ENCODE results near the gene SRPK1. TPM values are rescaled to one million over a fixed set of nuclear protein-coding genes. Genes with fewer than 3 reads are reported as not detected.

SRPK1 gene
- total RNA-seq, 4 donors from 2014 or later = 38.2 to 104 (median 56.7) TPM

DNA sequence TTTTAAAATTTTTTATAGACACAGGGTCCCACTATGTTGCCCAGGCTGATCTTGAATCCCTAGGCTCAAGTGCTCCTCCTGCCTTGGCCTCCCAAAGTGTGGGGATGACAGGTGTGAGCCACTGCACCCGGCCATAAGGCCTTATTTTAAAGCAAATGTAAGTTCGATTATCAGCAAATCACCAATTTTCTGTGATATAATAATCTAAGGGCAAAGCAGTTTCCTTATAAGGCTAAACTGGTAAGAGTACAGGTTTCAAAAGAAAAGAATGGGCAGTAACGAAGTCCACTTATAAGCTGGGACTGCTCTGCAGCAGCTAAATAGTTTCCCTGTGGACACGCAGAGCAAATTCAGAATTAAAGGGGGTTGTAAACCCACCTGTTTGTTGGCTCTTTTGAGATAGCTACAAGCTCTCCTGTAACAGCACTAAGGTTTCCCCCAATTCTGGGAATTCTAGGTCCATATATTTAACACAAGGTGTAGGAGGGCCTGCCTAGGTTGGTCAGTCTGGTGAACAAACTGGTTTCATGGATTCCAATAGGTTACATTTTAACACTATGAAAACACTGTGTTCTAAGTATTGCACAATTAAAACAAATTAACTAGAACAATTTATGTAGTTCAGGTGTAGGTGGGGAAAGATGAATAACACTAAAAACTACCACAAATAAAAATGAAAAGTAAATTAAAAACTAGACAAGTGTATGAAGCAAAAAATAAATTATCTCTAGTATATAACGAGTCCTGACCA, 89.5 kb downstream of the SRPK1 start:
- Histone ChIP-seq H3K27me3 (no peaks in the 10 kb centered on the region), H3K4me3 (no peak overlapping the region), H3K27ac (no peak overlapping the region), H3K4me1 (no peaks in the 10 kb centered on the region), H3K9me3 (no peaks in the 10 kb centered on the region), H3K36me3 (peaks cover 0 to 18% of the 10 kb centered on the region in 2 donors)
- intact Hi-C loops (cut with DNase I; ENCODE audit: low total_unique reads) = no loop called here
- TF ChIP-seq, protein P1, sequence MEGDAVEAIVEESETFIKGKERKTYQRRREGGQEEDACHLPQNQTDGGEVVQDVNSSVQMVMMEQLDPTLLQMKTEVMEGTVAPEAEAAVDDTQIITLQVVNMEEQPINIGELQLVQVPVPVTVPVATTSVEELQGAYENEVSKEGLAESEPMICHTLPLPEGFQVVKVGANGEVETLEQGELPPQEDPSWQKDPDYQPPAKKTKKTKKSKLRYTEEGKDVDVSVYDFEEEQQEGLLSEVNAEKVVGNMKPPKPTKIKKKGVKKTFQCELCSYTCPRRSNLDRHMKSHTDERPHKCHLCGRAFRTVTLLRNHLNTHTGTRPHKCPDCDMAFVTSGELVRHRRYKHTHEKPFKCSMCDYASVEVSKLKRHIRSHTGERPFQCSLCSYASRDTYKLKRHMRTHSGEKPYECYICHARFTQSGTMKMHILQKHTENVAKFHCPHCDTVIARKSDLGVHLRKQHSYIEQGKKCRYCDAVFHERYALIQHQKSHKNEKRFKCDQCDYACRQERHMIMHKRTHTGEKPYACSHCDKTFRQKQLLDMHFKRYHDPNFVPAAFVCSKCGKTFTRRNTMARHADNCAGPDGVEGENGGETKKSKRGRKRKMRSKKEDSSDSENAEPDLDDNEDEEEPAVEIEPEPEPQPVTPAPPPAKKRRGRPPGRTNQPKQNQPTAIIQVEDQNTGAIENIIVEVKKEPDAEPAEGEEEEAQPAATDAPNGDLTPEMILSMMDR (IDR thresholded peaks at IDR 0.05 in 4 of 5, conservative IDR thresholded peaks at IDR 0.05 in 1 of 5) = no peak
- DNase-seq (no peak), ATAC-seq (no peak)
- in situ Hi-C loops (cut with MboI; ENCODE audit: low sequenced_read_pairs in 4 of 4) = no loop called here

DNA sequence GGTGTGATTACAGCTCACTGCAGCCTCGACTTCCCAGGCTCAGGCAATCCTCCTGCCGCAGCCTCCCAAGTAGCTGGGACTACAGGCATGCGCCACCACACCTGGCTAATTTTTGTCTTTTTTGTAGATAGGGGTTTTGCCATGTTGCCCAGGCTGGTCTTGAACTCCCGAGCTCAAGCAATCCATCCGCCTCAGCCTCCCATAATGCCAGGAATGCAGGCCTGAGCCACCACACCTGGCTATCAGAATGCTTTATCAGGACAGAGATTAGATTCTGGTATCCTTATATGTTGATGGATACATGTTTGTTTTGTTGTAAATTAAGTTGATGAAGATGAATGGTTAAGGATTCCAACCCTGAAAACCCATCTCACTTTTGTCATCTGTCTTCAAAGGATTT, 91.6 kb downstream of the SRPK1 start:
- ATAC-seq (no peak), DNase-seq (no peak)
- no peak overlapping the region for H3K27ac ChIP-seq
- in situ Hi-C loops (cut with MboI; ENCODE audit: low sequenced_read_pairs in 4 of 4) = no loop called here
- intact Hi-C loops (cut with DNase I; ENCODE audit: low total_unique reads) = no loop called here
- no peaks in the 10 kb centered on the region for H3K27me3 ChIP-seq
- H3K36me3 ChIP-seq = peaks cover 0 to 3% of the 10 kb centered on the region in 2 donors
- no peaks in the 10 kb centered on the region for H3K4me1 ChIP-seq
- TF ChIP-seq, protein P1 (IDR thresholded peaks at IDR 0.05 in 4 of 5, conservative IDR thresholded peaks at IDR 0.05 in 1 of 5) = no peak
- TF ChIP-seq POLR2A (IDR thresholded peaks at IDR 0.05) = no peak
- H3K9me3 ChIP-seq = no peaks in the 10 kb centered on the region
- no peak overlapping the region for H3K4me3 ChIP-seq

DNA sequence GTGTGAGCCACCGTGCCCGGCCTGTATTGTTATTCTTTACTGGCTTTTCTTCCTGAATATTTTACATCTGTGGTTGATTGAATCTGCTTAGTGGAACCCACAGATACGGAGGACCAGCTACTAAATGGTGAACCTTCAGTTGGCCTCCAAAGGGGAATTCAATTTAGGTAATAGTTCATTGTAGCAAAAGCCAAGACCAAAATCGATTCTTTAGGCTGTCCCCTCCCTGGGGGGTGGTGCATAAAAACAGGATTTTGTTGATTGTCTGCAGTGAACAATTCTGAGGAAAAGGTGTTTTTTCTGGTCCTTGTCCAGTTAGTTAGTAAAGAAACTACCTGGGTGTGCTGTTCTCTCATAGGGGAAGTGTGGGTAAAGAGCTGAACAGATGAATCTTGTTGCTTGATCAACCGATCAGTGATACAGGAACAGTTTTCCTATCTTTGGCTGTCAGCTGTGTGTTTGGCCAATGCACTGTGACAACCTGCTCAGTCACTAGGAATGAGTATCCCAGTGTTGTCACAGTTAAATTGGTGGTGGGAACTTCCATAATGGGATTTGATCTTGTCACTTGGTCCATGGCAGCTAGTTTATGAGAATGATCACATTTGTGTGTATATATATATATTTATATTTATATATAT, 96.2 kb downstream of the SRPK1 start:
- Histone ChIP-seq H3K4me3 (no peak overlapping the region), H3K36me3 (no peaks in the 10 kb centered on the region), H3K27ac (no peak overlapping the region), H3K9me3 (no peaks in the 10 kb centered on the region), H3K4me1 (no peaks in the 10 kb centered on the region), H3K27me3 (no peaks in the 10 kb centered on the region)
- no peak for TF ChIP-seq POLR2A (IDR thresholded peaks at IDR 0.05)
- TF ChIP-seq, protein P1 (IDR thresholded peaks at IDR 0.05 in 4 of 5, conservative IDR thresholded peaks at IDR 0.05 in 1 of 5) = no peak
- intact Hi-C loops (cut with DNase I; ENCODE audit: low total_unique reads) (no loop called here), in situ Hi-C loops (cut with MboI; ENCODE audit: low sequenced_read_pairs in 4 of 4) (no loop called here)
- no peak for DNase-seq
- no peak for ATAC-seq

DNA sequence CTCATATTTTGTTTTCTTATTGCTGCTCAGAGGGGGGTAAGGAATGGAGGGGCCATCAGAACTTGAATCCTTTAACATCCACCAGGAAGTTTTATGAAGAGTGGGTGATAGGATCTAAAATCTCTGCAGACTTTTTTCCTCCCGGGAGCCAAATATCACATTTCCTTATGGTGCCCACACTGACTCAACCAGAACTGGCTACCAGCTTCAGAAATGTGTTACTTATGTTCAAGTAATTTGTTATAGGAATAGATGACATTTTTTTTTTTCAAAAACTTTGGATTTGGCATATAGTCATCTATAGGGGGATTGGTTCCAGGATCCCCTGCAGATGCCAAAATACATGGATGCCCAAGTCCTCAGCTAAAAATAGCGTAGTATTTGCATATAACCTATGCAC, 97.3 kb downstream of the SRPK1 start:
- in situ Hi-C loops (cut with MboI; ENCODE audit: low sequenced_read_pairs in 4 of 4) = no loop called here
- ATAC-seq (no peak), DNase-seq (no peak)
- no peaks in the 10 kb centered on the region for H3K27me3 ChIP-seq
- intact Hi-C loops (cut with DNase I; ENCODE audit: low total_unique reads) = no loop called here
- no peaks in the 10 kb centered on the region for H3K9me3 ChIP-seq
- TF ChIP-seq POLR2A (IDR thresholded peaks at IDR 0.05) = no peak
- TF ChIP-seq, protein P1 (IDR thresholded peaks at IDR 0.05 in 4 of 5, conservative IDR thresholded peaks at IDR 0.05 in 1 of 5) = no peak
- no peak overlapping the region for H3K27ac ChIP-seq
- no peaks in the 10 kb centered on the region for H3K36me3 ChIP-seq
- no peaks in the 10 kb centered on the region for H3K4me1 ChIP-seq
- no peak overlapping the region for H3K4me3 ChIP-seq

Measured in gastrocnemius medialis (tissue), 4 donors.